Loucy (cell line): ENCODE results near the gene NFRKB.

Experiments
- H2AFZ ChIP-seq: fragments of 200-600 bp; sonication (generic); 2 replicates; pipeline ENCODE4 v1.6.0; 2016; ENCODE audit warnings: antibody characterized with exemption, mild to moderate bottlenecking, low read length, moderate library complexity
- H3F3A ChIP-seq: fragments of 200-600 bp; 2 replicates; pipeline ENCODE4 v1.6.0; 2016; ENCODE audit warnings: antibody characterized with exemption, low read depth, mild to moderate bottlenecking
- H3K27me3 ChIP-seq: fragments of 200-600 bp; sonication (generic); 2 replicates; pipeline ENCODE4 v1.6.1; 2014; ENCODE audit warnings: low read length, mild to moderate bottlenecking; ENCODE audit not compliant: insufficient read depth, poor library complexity, severe bottlenecking
- H3K36me3 ChIP-seq: fragments of 200-600 bp; sonication (generic); 2 replicates; pipeline ENCODE4 v1.6.1; 2016; ENCODE audit warnings: low read length; ENCODE audit not compliant: insufficient read depth
- H3K4me1 ChIP-seq: fragments of 200-600 bp; sonication (generic); 2 replicates; pipeline ENCODE4 v1.5.1; 2014; ENCODE audit warnings: low read length, mild to moderate bottlenecking; ENCODE audit not compliant: insufficient read depth, poor library complexity, severe bottlenecking
- H3K4me2 ChIP-seq: fragments of 200-600 bp; sonication (generic); 2 replicates; pipeline ENCODE4 v1.6.0; 2014; ENCODE audit warnings: antibody characterized with exemption, low read length, low read depth, mild to moderate bottlenecking; ENCODE audit not compliant: poor library complexity, severe bottlenecking
- H3K4me3 ChIP-seq: fragments of 200-600 bp; sonication (generic); 2 replicates; pipeline ENCODE4 v1.5.1; 2014; ENCODE audit warnings: low read length, mild to moderate bottlenecking, mixed read lengths; ENCODE audit not compliant: poor library complexity, severe bottlenecking
- H3K79me2 ChIP-seq: fragments of 200-600 bp; sonication (generic); 2 replicates; pipeline ENCODE4 v1.6.1; 2014; ENCODE audit warnings: low read length; ENCODE audit not compliant: insufficient read depth
- H3K9ac ChIP-seq: fragments of 200-600 bp; sonication (generic); 2 replicates; pipeline ENCODE4 v1.6.0; 2014; ENCODE audit warnings: mild to moderate bottlenecking, low read depth, low read length, moderate library complexity; ENCODE audit not compliant: poor library complexity, severe bottlenecking
- H3K9me2 ChIP-seq: fragments of 200-600 bp; sonication (generic); replicated peaks from 2 replicates; pipeline ENCODE4 v1.6.1; 2016; ENCODE audit warnings: low read depth, low read length, mixed read lengths
- H3K9me3 ChIP-seq: fragments of 200-600 bp; sonication (generic); 2 replicates; pipeline ENCODE4 v1.6.1; 2014; ENCODE audit warnings: mild to moderate bottlenecking, antibody characterized with exemption, low read length, low read depth; ENCODE audit not compliant: insufficient read depth
- H4K20me1 ChIP-seq: fragments of 200-600 bp; sonication (generic); 2 replicates; pipeline ENCODE4 v1.6.0; 2014; ENCODE audit warnings: antibody characterized with exemption, low read length, mild to moderate bottlenecking; ENCODE audit not compliant: insufficient read depth, poor library complexity, severe bottlenecking
- EZH2phosphoT487 ChIP-seq: fragments of 200-600 bp; IDR thresholded peaks from 2 replicates; pipeline ENCODE4 v1.6.1; 2018; ENCODE audit warnings: antibody characterized with exemption, mild to moderate bottlenecking, moderate library complexity, borderline replicate concordance
- TF ChIP-seq, protein P1 (sequence below): fragments of 200-600 bp; sonication (generic); conservative IDR thresholded peaks from 2 replicates; pipeline ENCODE4 v1.5.1; 2014; ENCODE audit warnings: mild to moderate bottlenecking, antibody characterized with exemption, low read length

NFRKB gene

DNA sequence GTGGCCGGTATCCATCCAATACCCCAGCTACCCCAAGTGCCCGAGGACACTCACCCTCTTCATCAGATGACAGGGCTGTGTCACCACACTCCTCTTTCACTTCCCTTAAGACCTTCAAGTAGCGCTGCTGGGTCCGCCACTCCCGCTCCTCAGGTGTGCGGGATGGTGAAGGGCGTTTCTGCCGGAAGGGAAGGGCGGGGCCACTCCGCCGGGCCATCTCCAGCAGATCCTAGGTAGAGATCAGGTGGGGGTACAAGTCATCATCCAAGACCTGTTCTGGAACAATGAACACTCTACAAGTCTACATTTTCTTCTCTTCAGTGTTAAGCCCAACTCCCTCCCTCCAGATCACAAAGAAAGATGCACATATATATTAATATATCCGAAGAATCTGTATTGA lies 10.0 kb downstream of the NFRKB start:
- TF ChIP-seq EZH2phosphoT487, result no peak
- TF ChIP-seq, protein P1, sequence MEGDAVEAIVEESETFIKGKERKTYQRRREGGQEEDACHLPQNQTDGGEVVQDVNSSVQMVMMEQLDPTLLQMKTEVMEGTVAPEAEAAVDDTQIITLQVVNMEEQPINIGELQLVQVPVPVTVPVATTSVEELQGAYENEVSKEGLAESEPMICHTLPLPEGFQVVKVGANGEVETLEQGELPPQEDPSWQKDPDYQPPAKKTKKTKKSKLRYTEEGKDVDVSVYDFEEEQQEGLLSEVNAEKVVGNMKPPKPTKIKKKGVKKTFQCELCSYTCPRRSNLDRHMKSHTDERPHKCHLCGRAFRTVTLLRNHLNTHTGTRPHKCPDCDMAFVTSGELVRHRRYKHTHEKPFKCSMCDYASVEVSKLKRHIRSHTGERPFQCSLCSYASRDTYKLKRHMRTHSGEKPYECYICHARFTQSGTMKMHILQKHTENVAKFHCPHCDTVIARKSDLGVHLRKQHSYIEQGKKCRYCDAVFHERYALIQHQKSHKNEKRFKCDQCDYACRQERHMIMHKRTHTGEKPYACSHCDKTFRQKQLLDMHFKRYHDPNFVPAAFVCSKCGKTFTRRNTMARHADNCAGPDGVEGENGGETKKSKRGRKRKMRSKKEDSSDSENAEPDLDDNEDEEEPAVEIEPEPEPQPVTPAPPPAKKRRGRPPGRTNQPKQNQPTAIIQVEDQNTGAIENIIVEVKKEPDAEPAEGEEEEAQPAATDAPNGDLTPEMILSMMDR, result no peak

DNA sequence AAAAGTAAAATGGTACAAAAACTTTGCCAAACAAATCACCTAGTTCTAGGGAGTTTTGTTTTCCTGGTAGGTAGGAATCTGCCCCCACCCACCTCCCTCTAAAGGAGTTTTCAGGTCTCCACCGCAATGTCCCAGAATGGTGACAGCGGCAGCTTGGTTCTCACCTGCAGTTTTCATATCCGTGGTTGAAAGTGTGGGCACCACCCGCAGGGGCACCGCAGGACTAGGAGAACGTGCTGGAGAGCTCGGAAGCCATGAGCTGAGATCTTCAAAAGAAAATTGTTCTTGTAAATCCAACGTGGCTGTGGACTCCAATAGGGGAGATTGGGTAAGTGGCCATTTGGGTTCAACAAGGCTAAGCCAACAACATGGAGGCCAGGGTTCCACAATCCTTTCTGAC lies 10.8 kb downstream of the NFRKB start:
- Histone ChIP-seq H3K36me3 (peaks cover 78% of the 10 kb centered on the region), H3K9me3 (no peaks in the 10 kb centered on the region), H3K9ac (no peak overlapping the region), H3K27me3 (no peaks in the 10 kb centered on the region), H2AFZ (no peak overlapping the region), H3K79me2 (peaks cover 30% of the 10 kb centered on the region), H3K4me1 (peaks cover 34% of the 10 kb centered on the region), H3K4me2 (no peak overlapping the region), H3F3A (peaks cover 15% of the 10 kb centered on the region; the same call in 1 of the 2 replicates), H3K9me2 (no peaks in the 10 kb centered on the region), H3K4me3 (no peak overlapping the region), H4K20me1 (peaks cover 9% of the 10 kb centered on the region)
- TF ChIP-seq EZH2phosphoT487, result no peak
- TF ChIP-seq, protein P1, result no peak

More for the DNA sequence above, 10.0 kb downstream of the NFRKB start:
- no peaks in the 10 kb centered on the region for H3K9me2 ChIP-seq
- no peaks in the 10 kb centered on the region for H3K9me3 ChIP-seq
- H3K79me2 ChIP-seq, result peaks cover 38% of the 10 kb centered on the region
- no peak overlapping the region for H3K4me2 ChIP-seq
- H4K20me1 ChIP-seq, result peaks cover 9% of the 10 kb centered on the region
- no peak overlapping the region for H3K4me3 ChIP-seq
- H3K27me3 ChIP-seq, result no peaks in the 10 kb centered on the region
- peaks cover 42% of the 10 kb centered on the region for H3K4me1 ChIP-seq
- H3K9ac ChIP-seq, result no peak overlapping the region
- H3K36me3 ChIP-seq, result peaks cover 72% of the 10 kb centered on the region
- H2AFZ ChIP-seq, result no peak overlapping the region
- H3F3A ChIP-seq, result peaks cover 15% of the 10 kb centered on the region; the same call in 1 of the 2 replicates

DNA sequence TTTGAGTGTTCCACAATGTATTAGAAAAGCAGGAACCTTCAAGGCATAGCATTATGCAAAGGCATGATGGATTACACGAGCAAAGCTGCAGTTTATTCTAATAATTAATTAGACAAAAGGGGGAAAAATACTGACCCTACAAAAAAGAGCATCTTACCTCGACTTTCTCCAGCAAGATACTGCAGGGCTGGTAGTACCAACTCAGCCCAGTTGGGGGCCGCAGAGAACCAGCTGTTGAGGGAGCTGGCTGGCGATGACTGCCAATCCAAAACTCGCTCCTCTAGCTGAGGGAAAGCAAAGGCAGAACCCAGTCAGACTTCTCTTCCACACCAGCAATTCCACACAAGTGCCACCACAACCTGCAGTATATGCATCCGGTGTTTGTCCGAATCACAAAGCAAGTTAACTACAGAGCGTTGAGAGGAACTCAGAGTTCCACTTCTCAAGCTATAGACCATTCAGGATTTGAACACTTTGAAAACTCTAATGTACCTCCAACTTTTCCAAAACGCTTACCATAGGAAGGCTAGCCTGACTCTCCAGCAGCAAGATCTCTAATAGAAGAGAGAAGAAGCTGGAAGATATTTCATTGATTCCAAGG lies 13.7 kb downstream of the NFRKB start:
- Histone ChIP-seq H3K9ac (no peak overlapping the region), H4K20me1 (peaks cover 9% of the 10 kb centered on the region), H3K4me1 (peaks cover 6% of the 10 kb centered on the region), H3K9me2 (no peaks in the 10 kb centered on the region), H3F3A (no peaks in the 10 kb centered on the region), H3K79me2 (peaks cover 16% of the 10 kb centered on the region), H2AFZ (no peak overlapping the region), H3K4me3 (no peak overlapping the region), H3K9me3 (no peaks in the 10 kb centered on the region), H3K27me3 (no peaks in the 10 kb centered on the region), H3K4me2 (no peak overlapping the region), H3K36me3 (peaks cover 98% of the 10 kb centered on the region)
- TF ChIP-seq, protein P1, result peak; percentile 91
- TF ChIP-seq EZH2phosphoT487, result no peak
